Hepatic stellate cell (primary cell): ENCODE measurements around the gene EGLN3.

Experiments used
- DNase-seq: peaks from one replicate; pipeline ENCODE4 v3.0.0; 2011; ENCODE audit warnings: low spot score

EGLN3 gene

GRCh38 chr14:33910435-33910834 is 40.4 kb downstream of the EGLN3 start:
- DNase-seq = no peak

GRCh38 chr14:33909380-33910084 is 41.3 kb downstream of the EGLN3 start:
- DNase-seq = no peak

GRCh38 chr14:33908540-33909223 is 42.2 kb downstream of the EGLN3 start:
- DNase-seq = no peak

- DNase-seq = no peak
These were observed 43.9 kb downstream of the EGLN3 start for GRCh38 chr14:33906968-33907367.

GRCh38 chr14:33904609-33905008 is 46.3 kb downstream of the EGLN3 start:
- no peak for DNase-seq

GRCh38 chr14:33903369-33903768 is 47.5 kb downstream of the EGLN3 start:
- DNase-seq = no peak

- DNase-seq = no peak
These were observed 48.5 kb downstream of the EGLN3 start for GRCh38 chr14:33902363-33902762.

GRCh38 chr14:33901426-33902155 is 49.3 kb downstream of the EGLN3 start:
- no peak for DNase-seq

GRCh38 chr14:33900706-33901105 is 50.2 kb downstream of the EGLN3 start:
- no peak for DNase-seq

GRCh38 chr14:33899723-33900341 is 51.0 kb downstream of the EGLN3 start:
- DNase-seq = no peak

- no peak for DNase-seq
These were observed 52.9 kb downstream of the EGLN3 start for GRCh38 chr14:33897878-33898535.

- DNase-seq = no peak
These were observed 53.5 kb downstream of the EGLN3 start for GRCh38 chr14:33897382-33897781.

- DNase-seq = no peak
These were observed 56.5 kb downstream of the EGLN3 start for GRCh38 chr14:33894339-33894738.

- no peak for DNase-seq
These were observed 59.2 kb downstream of the EGLN3 start for GRCh38 chr14:33891700-33892099.

GRCh38 chr14:33884916-33885315 is 66.0 kb downstream of the EGLN3 start:
- no peak for DNase-seq

GRCh38 chr14:33880330-33880729 is 70.5 kb downstream of the EGLN3 start:
- no peak for DNase-seq

- DNase-seq = no peak
These were observed 71.1 kb downstream of the EGLN3 start for GRCh38 chr14:33879684-33880286.

- no peak for DNase-seq
These were observed 74.6 kb downstream of the EGLN3 start for GRCh38 chr14:33876274-33876673.
